ENCODE data around the gene KIFBP.
"Not testable (repeated sequence)": the region's sequence is repeated elsewhere in the genome, so short reads cannot be mapped to it uniquely, and the experiment has no call there.

Gene KIFBP

GRCh38 chr10:69005704-69006485 is 17.3 kb downstream of the KIFBP start:
- DNase-seq (ENCODE audit: low read depth), result no peak
- Histone ChIP-seq H3K4me1 (ENCODE audit: control insufficient read depth, insufficient read depth, low read length) (peaks cover 21% of the 10 kb centered on the region), H3K9ac (ENCODE audit: low read length) (no peak overlapping the region), H3K27me3 (replicated peaks; ENCODE audit: control insufficient read depth, insufficient read depth, low read length) (no peaks in the 10 kb centered on the region), H3K9me3 (ENCODE audit: control insufficient read depth, low read length) (no peaks in the 10 kb centered on the region), H3K4me3 (ENCODE audit: low read length) (no peak overlapping the region), H3K36me3 (ENCODE audit: control insufficient read depth, insufficient read depth, low read length, severe bottlenecking) (peaks cover 53% of the 10 kb centered on the region)

DNA sequence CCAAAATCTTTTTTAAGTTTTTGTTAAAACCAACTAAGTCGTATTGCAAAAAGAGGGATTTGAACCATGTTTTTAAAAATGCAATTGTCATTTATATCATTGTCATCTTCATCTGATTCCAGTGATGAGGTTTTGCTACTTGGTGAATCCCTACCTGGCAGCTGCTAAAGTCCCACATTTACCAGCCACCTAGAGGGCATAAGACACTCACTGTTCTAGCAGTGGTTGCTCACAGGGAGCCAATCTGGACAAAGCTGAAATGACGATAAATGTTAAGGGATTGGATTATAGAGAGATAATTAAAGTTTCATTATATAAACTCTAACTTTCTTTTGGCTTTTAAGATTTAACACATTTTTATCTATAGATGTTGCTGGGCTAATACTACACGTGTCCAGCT is 18.7 kb downstream of the KIFBP start:
- H3K36me3 ChIP-seq (ENCODE audit: control insufficient read depth, insufficient read depth, low read length, severe bottlenecking), result peaks cover 51% of the 10 kb centered on the region
- H3K4me3 ChIP-seq (ENCODE audit: low read length), result no peak overlapping the region
- DNase-seq (ENCODE audit: low read depth), result no peak
- no peaks in the 10 kb centered on the region for H3K27me3 ChIP-seq (replicated peaks; ENCODE audit: control insufficient read depth, insufficient read depth, low read length)
- no peaks in the 10 kb centered on the region for H3K9me3 ChIP-seq (ENCODE audit: control insufficient read depth, low read length)
- peaks cover 21% of the 10 kb centered on the region for H3K4me1 ChIP-seq (ENCODE audit: control insufficient read depth, insufficient read depth, low read length)
- H3K9ac ChIP-seq (ENCODE audit: low read length), result no peak overlapping the region

DNA sequence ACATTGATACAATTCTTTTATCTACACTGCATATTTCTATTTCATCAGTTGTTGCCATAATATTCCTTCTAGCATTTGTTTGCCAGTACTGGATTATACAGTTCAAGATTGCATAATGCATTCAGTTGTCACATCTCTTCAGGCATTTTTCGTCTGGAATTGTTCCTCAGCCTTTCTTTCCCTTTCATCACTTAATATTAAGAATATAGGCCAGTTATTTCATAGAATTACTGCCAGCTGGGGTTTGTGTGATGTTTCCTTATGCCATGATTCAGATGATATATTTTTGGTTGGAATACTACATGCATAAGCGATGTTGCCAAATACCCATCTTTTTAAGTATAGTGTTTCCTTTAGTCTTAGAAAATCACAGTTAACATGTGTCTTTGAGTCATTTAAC is 20.8 kb downstream of the KIFBP start:
- H3K4me1 ChIP-seq (ENCODE audit: control insufficient read depth, insufficient read depth, low read length), result peaks cover 21% of the 10 kb centered on the region
- H3K9me3 ChIP-seq (ENCODE audit: control insufficient read depth, low read length), result no peaks in the 10 kb centered on the region
- no peak overlapping the region for H3K9ac ChIP-seq (ENCODE audit: low read length)
- no peak overlapping the region for H3K4me3 ChIP-seq (ENCODE audit: low read length)
- H3K36me3 ChIP-seq (ENCODE audit: control insufficient read depth, insufficient read depth, low read length, severe bottlenecking), result peaks cover 60% of the 10 kb centered on the region
- peak; percentile 80 for DNase-seq (ENCODE audit: low read depth)
- no peaks in the 10 kb centered on the region for H3K27me3 ChIP-seq (replicated peaks; ENCODE audit: control insufficient read depth, insufficient read depth, low read length)

DNA sequence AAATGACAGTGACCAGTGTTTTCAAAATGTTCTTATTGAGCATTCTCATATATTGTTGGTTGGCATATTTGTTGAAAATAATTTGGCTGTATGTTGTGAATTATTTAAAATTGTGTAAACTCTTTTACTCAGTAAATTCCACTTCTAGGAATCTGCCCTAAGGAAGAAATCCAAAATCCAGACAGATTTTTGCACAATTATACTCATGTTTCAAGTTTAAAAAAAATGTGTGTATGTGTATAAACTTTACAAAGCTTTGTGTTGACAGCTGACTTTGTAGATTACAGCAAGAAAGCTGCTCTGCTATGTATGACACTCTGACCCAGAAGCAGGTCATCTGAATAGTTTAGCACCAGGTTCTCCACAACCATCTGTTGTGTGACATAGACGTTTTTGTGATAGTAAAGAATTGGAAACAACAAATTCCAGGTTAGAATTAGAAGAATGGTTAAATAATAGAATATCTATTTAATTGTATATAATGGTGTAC is 21.6 kb downstream of the KIFBP start:
- Histone ChIP-seq H3K4me1 (ENCODE audit: control insufficient read depth, insufficient read depth, low read length) (peaks cover 21% of the 10 kb centered on the region), H3K9me3 (ENCODE audit: control insufficient read depth, low read length) (no peaks in the 10 kb centered on the region), H3K27me3 (replicated peaks; ENCODE audit: control insufficient read depth, insufficient read depth, low read length) (no peaks in the 10 kb centered on the region), H3K4me3 (ENCODE audit: low read length) (no peak overlapping the region), H3K36me3 (ENCODE audit: control insufficient read depth, insufficient read depth, low read length, severe bottlenecking) (peaks cover 66% of the 10 kb centered on the region), H3K9ac (ENCODE audit: low read length) (no peak overlapping the region)
- peak; percentile 67 for DNase-seq (ENCODE audit: low read depth)

DNA sequence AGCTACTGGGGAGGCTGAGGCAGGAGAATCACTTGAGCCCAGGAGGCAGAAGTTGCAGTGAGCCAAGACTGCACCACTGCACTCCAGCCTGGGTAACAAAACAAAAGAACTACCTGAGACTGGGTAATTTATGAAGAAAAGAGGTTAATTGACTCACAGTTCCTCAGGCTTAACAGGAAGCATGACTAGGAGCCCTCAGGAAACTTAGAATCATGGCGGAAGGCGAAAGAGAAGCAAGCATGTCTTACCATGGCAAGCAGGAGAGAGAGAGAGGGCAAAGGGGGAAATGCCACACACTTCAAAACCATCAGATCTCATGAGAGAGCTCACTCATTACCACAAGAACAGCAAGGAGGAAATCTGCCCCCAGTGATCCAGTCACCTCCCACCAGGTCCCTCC is 24.2 kb downstream of the KIFBP start:
- peaks cover 21% of the 10 kb centered on the region for H3K4me1 ChIP-seq (ENCODE audit: control insufficient read depth, insufficient read depth, low read length)
- not testable (repeated sequence) for H3K4me3 ChIP-seq (ENCODE audit: low read length); H3K27me3 ChIP-seq (replicated peaks; ENCODE audit: control insufficient read depth, insufficient read depth, low read length); H3K9ac ChIP-seq (ENCODE audit: low read length); H3K9me3 ChIP-seq (ENCODE audit: control insufficient read depth, low read length); DNase-seq (ENCODE audit: low read depth)
- peaks cover 65% of the 10 kb centered on the region for H3K36me3 ChIP-seq (ENCODE audit: control insufficient read depth, insufficient read depth, low read length, severe bottlenecking)

DNA sequence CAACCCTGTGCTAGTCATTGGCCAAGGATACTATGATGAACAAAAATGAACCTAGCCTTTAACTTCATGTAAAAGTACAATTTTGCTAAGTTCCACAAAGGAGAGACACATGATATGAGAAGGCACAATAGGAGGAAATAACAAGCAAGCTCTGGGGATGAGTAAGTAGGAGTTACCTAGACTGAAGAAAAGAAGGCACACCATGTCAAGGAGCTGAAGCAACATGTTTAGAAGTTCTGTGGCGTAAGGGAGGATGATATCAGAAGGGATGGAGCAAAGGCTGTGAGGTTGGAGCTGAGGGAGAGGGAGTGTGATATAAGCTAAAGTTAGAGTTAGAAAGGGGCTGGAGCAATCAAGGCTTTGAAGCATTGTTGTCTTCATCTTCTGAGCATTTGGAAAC is 25.6 kb downstream of the KIFBP start:
- Histone ChIP-seq H3K4me3 (ENCODE audit: low read length) (no peak overlapping the region), H3K4me1 (ENCODE audit: control insufficient read depth, insufficient read depth, low read length) (peaks cover 13% of the 10 kb centered on the region), H3K9ac (ENCODE audit: low read length) (no peak overlapping the region), H3K27me3 (replicated peaks; ENCODE audit: control insufficient read depth, insufficient read depth, low read length) (no peaks in the 10 kb centered on the region), H3K36me3 (ENCODE audit: control insufficient read depth, insufficient read depth, low read length, severe bottlenecking) (peaks cover 71% of the 10 kb centered on the region), H3K9me3 (ENCODE audit: control insufficient read depth, low read length) (no peaks in the 10 kb centered on the region)
- no peak for DNase-seq (ENCODE audit: low read depth)

- DNase-seq (ENCODE audit: low read depth), result no peak
- Histone ChIP-seq H3K4me3 (ENCODE audit: low read length) (no peak overlapping the region), H3K36me3 (ENCODE audit: control insufficient read depth, insufficient read depth, low read length, severe bottlenecking) (peaks cover 49% of the 10 kb centered on the region), H3K4me1 (ENCODE audit: control insufficient read depth, insufficient read depth, low read length) (no peaks in the 10 kb centered on the region), H3K9ac (ENCODE audit: low read length) (no peak overlapping the region), H3K9me3 (ENCODE audit: control insufficient read depth, low read length) (no peaks in the 10 kb centered on the region), H3K27me3 (replicated peaks; ENCODE audit: control insufficient read depth, insufficient read depth, low read length) (no peaks in the 10 kb centered on the region)
Observed at GRCh38 chr10:69018613-69019012, 30.0 kb downstream of the KIFBP start.

- DNase-seq (ENCODE audit: low read depth), result no peak
- Histone ChIP-seq H3K9me3 (ENCODE audit: control insufficient read depth, low read length) (no peaks in the 10 kb centered on the region), H3K36me3 (ENCODE audit: control insufficient read depth, insufficient read depth, low read length, severe bottlenecking) (peaks cover 11% of the 10 kb centered on the region), H3K27me3 (replicated peaks; ENCODE audit: control insufficient read depth, insufficient read depth, low read length) (no peaks in the 10 kb centered on the region), H3K9ac (ENCODE audit: low read length) (no peak overlapping the region), H3K4me3 (ENCODE audit: low read length) (no peak overlapping the region), H3K4me1 (ENCODE audit: control insufficient read depth, insufficient read depth, low read length) (no peaks in the 10 kb centered on the region)
Observed at GRCh38 chr10:69022611-69023010, 34.0 kb downstream of the KIFBP start.

DNA sequence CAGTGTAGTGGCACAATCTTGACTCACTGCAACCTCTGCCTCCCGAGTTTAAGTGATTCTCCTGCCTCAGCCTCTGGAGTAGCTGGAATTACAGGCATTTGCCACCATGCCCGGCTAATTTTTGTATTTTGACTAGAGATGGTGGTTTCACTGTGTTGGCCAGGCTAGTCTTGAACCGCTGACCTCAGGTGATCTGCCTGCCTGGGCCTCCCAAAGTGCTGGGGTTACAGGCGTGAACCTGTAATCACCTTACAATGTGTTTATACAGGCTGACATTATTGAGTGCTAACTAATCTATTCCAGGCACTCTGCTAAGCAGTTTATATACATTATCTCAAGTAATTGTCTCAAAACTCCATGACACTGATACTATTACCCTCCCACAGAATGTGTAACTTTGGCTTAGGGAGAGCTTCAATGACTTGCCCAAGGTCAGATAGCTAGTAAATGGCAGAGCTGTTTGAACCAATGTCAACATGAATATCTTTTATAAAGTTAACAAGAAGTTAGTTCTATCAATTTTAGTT is 36.8 kb downstream of the KIFBP start:
- Histone ChIP-seq H3K9me3 (ENCODE audit: control insufficient read depth, low read length) (no peaks in the 10 kb centered on the region), H3K4me3 (ENCODE audit: low read length) (no peak overlapping the region), H3K36me3 (ENCODE audit: control insufficient read depth, insufficient read depth, low read length, severe bottlenecking) (no peaks in the 10 kb centered on the region), H3K4me1 (ENCODE audit: control insufficient read depth, insufficient read depth, low read length) (no peaks in the 10 kb centered on the region), H3K27me3 (replicated peaks; ENCODE audit: control insufficient read depth, insufficient read depth, low read length) (no peaks in the 10 kb centered on the region), H3K9ac (ENCODE audit: low read length) (no peak overlapping the region)
- DNase-seq (ENCODE audit: low read depth), result no peak

- H3K9ac ChIP-seq (ENCODE audit: low read length), result no peak overlapping the region
- H3K9me3 ChIP-seq (ENCODE audit: control insufficient read depth, low read length), result no peaks in the 10 kb centered on the region
- no peaks in the 10 kb centered on the region for H3K36me3 ChIP-seq (ENCODE audit: control insufficient read depth, insufficient read depth, low read length, severe bottlenecking)
- H3K4me3 ChIP-seq (ENCODE audit: low read length), result no peak overlapping the region
- DNase-seq (ENCODE audit: low read depth), result no peak
- no peaks in the 10 kb centered on the region for H3K27me3 ChIP-seq (replicated peaks; ENCODE audit: control insufficient read depth, insufficient read depth, low read length)
- H3K4me1 ChIP-seq (ENCODE audit: control insufficient read depth, insufficient read depth, low read length), result no peaks in the 10 kb centered on the region
Observed at GRCh38 chr10:69033256-69033655, 44.7 kb downstream of the KIFBP start.

DNA sequence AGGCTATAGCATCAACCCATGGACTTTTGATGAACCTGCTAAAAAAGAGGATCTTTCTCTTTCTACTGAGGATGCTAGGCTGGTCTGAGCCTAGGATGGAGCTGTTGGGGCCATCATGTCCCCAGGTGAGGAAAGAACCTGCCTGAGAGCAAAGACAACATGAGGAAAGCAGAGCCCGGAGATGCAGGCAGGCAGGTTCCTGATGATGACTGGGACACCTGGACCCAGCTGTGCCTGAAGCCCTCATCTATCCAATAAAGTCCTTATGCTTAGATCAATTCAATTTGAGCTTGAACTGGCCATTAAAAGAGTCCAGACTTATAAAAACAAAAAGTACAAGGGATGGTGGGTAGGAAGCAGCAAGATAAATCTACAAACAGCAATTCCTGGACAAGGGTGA is 48.9 kb downstream of the KIFBP start:
- no peak overlapping the region for H3K9ac ChIP-seq (ENCODE audit: low read length)
- H3K4me3 ChIP-seq (ENCODE audit: low read length), result no peak overlapping the region
- DNase-seq (ENCODE audit: low read depth), result no peak
- H3K4me1 ChIP-seq (ENCODE audit: control insufficient read depth, insufficient read depth, low read length), result no peaks in the 10 kb centered on the region
- H3K9me3 ChIP-seq (ENCODE audit: control insufficient read depth, low read length), result no peaks in the 10 kb centered on the region
- H3K36me3 ChIP-seq (ENCODE audit: control insufficient read depth, insufficient read depth, low read length, severe bottlenecking), result no peaks in the 10 kb centered on the region
- H3K27me3 ChIP-seq (replicated peaks; ENCODE audit: control insufficient read depth, insufficient read depth, low read length), result no peaks in the 10 kb centered on the region
